ENCODE results near the gene LRFN4.
A peak's percentile ranks its signal among the peaks of the same experiment; 100 is the strongest.
"Not testable (repeated sequence)": the region's sequence is repeated elsewhere in the genome, so short reads cannot be mapped to it uniquely, and the experiment has no call there.

The LRFN4 gene

DNA sequence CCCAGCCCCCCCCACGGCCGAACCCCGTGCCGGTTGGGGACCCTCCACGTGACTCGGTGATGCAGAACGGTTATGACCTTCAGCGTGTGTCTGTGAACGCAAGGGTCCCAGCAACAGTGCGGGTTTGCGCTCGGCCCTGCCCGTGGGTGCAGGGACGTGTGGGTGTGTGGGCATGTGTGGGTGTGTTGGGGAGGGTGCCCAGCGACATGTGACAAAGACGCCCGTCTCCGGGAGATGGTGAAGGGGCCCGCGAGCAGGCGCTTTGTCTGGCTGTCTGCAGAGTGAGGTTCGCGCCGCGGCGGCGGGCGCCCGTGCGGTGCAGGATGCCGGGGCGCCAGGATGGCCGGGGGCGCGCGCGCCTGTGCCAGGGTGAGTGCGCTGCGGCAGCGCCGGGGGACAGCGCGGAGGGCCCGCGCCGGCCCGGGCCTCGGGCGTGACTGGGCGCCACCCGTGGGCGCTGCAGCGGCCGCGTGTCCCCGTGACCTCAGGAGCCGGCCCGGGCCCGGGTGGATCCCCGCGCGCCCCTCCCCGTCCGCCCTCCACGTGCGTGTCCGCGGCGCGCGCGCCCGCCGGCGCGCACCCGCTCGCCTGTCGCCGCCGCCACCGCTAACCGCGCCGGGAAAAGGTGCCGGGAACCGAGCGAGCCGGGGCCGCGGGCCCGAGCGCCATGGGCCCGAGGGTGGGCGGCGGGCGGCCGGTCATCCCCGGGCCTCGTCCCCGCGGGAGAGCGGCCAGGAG is at the start of gene LRFN4:
LRFN4 (plus strand) TSS at position 569 of the 738 bp plus-strand sequence. CDS start 681 bp downstream, outside the sequence.
- peak in 8 of 10 donors; percentile 45 to 96 (median 76) for DNase-seq
- intact Hi-C loops (cut with DNase I) = loop anchor here (1.0 kb wide), 2 partner anchors 13 to 102 kb away; partner anchors contain the start of genes PC and RCE1

DNA sequence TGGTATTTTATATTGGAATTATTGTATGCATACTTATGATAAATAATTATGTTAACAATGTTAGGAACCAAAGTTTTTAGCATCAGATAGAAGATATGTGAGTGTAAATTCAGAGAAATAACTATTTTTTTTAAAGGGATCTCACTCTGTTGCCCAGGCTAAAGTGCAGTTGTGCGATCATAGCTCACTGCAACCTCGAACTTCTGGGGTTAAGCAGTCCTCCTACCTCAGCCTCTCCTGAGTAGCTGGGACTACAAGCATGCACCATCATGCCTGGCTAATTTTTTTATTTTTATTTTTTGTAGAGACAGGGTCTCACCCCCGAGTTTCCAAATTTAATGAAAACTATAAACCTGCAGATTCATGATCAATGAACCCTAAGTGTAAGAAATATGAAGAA is 47.3 kb upstream of the LRFN4 start:
- intact Hi-C loops (cut with DNase I) = no loop called here
- DNase-seq = no peak

GRCh38 chr11:66810576-66811185 is 46.2 kb upstream of the LRFN4 start:
- DNase-seq = no peak
- intact Hi-C loops (cut with DNase I) = no loop called here

DNA sequence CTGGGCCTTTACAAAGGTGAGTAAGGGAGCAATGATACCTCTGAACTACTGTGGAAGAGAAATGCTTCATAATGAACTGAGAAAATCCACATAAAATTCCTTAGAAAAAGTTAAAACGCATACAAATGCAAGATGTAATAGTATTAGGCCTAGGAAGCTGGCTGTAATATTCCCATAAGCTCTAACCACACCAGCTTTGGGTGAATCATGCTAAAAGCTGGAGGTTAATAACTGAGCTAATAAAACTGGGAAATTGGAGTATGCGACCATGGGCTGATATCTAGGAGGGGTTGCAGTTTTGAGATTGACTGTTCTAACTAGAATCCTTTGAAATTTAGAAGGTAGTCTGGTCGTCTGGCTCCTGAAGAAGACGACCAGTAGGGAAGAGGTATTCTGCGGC is 42.2 kb upstream of the LRFN4 start:
- intact Hi-C loops (cut with DNase I) = no loop called here
- no peak for DNase-seq

GRCh38 chr11:66815646-66816045 is 41.2 kb upstream of the LRFN4 start:
- intact Hi-C loops (cut with DNase I) = no loop called here

DNA sequence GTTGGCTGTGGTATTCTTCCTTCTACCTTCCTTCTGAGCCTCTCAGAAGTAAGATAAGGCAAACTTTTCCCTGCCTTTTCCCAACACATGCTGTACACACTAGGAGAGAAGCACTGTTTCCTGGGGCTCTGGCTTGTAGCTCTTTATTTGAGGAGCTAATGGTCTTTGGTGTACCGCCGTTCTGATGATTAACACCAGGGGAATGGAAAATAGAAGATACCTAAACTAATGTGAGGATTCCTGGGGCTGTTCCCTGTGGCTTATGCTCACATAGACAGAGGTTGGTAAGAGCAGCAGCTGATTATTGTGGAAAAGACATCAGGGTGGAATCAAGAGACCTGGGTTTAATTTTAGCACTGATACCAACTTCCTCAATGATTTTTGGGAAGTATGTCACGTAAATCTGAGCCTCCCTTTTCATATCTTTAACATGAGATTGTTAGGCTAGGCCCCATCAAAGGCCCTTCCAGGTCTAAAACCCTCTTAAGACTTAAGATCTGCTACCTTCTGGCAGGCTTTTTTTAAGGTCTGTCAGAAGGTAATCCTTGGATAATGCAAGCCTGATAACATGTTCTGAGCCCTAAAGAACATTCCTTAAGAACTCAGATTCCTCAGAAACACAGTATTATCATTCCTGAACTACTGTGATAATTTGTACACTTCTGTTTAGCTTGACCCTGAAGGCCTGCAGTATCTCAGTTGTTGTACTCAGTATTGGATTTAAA is 38.5 kb upstream of the LRFN4 start:
- intact Hi-C loops (cut with DNase I) = no loop called here

More at GRCh38 chr11:66815646-66816045, 41.2 kb upstream of the LRFN4 start:
- DNase-seq = no peak

GRCh38 chr11:66820381-66820780 is 36.5 kb upstream of the LRFN4 start:
- DNase-seq = no peak
- intact Hi-C loops (cut with DNase I) = no loop called here

More for the DNA sequence above, 38.5 kb upstream of the LRFN4 start:
- DNase-seq = no peak

GRCh38 chr11:66820901-66821300 is 36.0 kb upstream of the LRFN4 start:
- intact Hi-C loops (cut with DNase I) = no loop called here
- DNase-seq = no peak

DNA sequence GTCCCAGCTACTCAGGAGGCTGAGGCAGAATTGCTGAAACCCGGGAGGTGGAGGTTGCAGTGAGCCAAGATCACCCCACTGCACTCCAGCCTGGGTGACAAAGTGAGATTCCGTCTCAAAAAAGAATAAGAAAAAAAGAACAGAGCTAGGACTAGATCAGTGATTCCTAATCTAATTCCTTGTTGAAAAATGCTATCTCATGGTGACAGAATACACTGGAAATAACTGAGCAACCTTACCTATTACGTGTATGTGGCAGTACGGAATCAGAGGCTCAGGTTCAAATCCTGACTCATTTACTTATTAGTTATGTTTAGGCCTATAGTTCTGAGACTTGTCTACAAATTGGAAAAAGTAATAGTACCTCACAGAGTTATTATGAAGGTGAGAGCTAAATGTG is 33.2 kb upstream of the LRFN4 start:
- intact Hi-C loops (cut with DNase I) = no loop called here
- DNase-seq = no peak

- DNase-seq; intact Hi-C loops (cut with DNase I): not testable (repeated sequence)
These were observed 32.3 kb upstream of the LRFN4 start for GRCh38 chr11:66824573-66824972.

GRCh38 chr11:66834539-66834845 is 22.4 kb upstream of the LRFN4 start:
- intact Hi-C loops (cut with DNase I) = loop anchor here (1.0 kb wide), 1 partner anchor 140 kb away; no protein-coding TSS in a partner anchor
- peak in 1 of 10 donors; percentile 15 for DNase-seq

DNA sequence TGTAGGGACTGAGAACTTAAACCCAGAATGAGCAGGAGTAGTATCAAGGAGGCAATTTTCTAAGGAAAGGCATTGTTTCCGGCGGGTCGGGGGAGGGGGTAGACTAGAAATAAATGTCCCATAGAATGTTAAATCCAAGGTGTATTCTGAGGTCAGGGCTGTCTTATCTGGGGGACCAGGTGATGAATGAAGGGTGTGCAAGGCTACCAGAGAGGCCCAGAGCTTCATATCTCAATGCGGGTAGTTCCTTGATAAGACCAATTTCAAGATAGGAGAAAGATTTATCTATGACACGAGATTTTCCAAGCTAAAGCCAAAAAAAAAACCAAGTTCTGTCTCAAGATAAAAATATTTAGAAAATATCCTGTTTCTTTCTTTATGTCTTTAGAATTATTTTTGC is 21.9 kb upstream of the LRFN4 start:
- intact Hi-C loops (cut with DNase I) = loop anchor here (1.0 kb wide), 1 partner anchor 141 kb away; no protein-coding TSS in a partner anchor
- no peak for DNase-seq

DNA sequence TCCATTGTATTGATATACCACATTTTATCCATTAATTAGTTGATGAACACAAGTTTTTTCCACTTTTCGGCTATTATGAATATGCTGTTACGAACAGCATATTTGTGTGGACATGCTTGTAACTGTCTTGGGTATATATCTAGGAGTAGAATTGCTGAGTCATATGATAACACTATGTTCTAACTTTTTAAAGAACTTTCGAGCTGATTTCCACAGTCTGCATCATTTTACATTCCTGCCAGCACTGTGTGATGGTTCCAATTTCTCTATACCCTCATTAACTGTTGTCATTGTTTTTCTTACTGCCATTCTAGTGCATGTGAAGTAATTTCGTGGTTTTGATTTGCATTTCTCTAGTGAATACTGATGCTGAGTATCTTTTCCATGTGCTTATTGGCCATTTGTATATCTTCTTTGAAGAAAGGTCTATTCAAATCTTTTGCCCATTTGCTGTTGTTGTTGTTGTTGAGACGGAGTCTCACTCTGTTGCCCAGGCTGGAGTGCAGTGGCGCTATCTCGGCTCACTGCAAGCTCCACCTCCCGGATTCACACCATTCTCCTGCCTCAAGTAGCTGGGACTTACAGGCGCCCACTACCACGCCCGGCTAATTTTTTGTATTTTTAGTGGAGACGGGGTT is 21.0 kb upstream of the LRFN4 start:
- DNase-seq = no peak
- intact Hi-C loops (cut with DNase I) = no loop called here

- no peak for DNase-seq
- intact Hi-C loops (cut with DNase I) = loop anchor here (5.0 to 10.0 kb wide), 2 partner anchors 98 to 266 kb away; a partner anchor contains a TSS
These were observed 16.4 kb upstream of the LRFN4 start for GRCh38 chr11:66840317-66841091.

DNA sequence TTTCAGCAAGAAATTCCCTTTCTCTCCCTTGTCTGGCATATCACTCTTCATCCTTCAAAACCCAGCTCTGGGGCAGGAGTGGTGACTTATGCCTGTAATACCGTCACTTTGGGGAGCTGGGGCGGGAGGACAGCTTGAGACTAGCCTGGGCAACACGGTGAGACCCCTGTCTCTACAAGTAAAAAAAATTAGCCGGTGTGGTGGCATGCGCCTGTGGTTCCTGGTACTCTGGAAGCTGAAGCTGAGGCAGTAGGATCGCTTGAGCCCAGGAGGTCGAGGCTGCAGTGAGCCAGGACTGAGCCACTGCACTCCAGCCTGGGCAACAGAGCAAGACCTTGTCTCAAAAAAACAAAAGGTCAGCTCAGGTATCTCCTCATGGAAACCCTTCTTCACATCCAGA is 15.0 kb upstream of the LRFN4 start:
- DNase-seq = peak in 3 of 10 donors; percentile 3 to 51 (median 38)
- intact Hi-C loops (cut with DNase I) = loop anchor here (5.0 to 10.0 kb wide), 2 partner anchors 100 to 267 kb away; a partner anchor contains a TSS

DNA sequence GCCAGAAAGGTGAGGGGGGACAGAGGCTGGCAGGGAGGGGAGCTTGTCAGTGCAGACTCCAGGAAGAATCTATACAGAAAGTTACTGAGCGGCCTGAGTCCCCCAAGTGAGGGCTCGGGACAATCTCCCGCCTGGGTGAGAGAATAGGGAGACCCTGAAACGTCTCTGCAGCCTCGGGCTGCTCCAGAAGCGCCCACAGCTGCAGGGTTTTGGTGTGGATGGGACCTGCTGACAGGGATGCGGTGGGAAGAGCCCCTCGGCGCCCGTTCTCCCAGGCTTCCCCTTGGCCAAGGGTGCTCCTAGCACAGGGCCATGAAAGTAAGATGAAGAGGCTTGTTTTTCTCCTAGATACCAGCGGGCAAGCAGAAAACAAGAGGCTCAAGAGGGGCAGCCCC is 14.4 kb upstream of the LRFN4 start:
- intact Hi-C loops (cut with DNase I) = loop anchor here (5.0 to 10.0 kb wide), 2 partner anchors 100 to 268 kb away; a partner anchor contains a TSS
- DNase-seq = peak in 1 of 10 donors; percentile 51

GRCh38 chr11:66842896-66843775 is 13.7 kb upstream of the LRFN4 start, which contains the start of gene RCE1:
Gene RCE1 (plus strand): TSS chr11:66843441. CDS start chr11:66843456, 15 bp downstream.
- intact Hi-C loops (cut with DNase I) = loop anchor here (1.0 to 10.0 kb wide), 3 partner anchors 13 to 268 kb away; a partner anchor contains a TSS
- peak; percentile 85 to 98 (median 88) for DNase-seq

- intact Hi-C loops (cut with DNase I) = loop anchor here (1.0 to 10.0 kb wide), 3 partner anchors 12 to 269 kb away; a partner anchor contains a TSS
- DNase-seq = peak in 1 of 10 donors; percentile 28
These were observed 12.9 kb upstream of the LRFN4 start for GRCh38 chr11:66843776-66844495.

Data from posterior cingulate gyrus (tissue), 11 donors.